Body of pancreas (tissue), 4 donors: ENCODE results near the gene CALML3. TPM values are rescaled to one million over a fixed set of nuclear protein-coding genes. Genes with fewer than 3 reads are reported as not detected.

Experiments
- ATAC-seq: fragments of 150-250 bp; one replicate; pipeline ENCODE4 v1.9.1; 2016
- DNase-seq, 4 donors: peaks; one replicate each; pipeline ENCODE4 v3.0.0-alpha.2; 2019
- H3K27ac ChIP-seq, 4 donors: fragments of 200-600 bp; sonication (generic); 1 replicate in 3 of 4; 2 replicates in 1 of 4; pipeline versions ENCODE4 v1.5.1 to v1.6.1; 2016 to 2019; ENCODE audit warnings: mild to moderate bottlenecking in 1 of 4, mixed read lengths in 1 of 4, moderate library complexity in 1 of 4
- H3K27me3 ChIP-seq, 2 donors: fragments of 200-600 bp; sonication (generic); one replicate each; pipeline ENCODE4 v1.6.0; 2016; ENCODE audit warnings: mild to moderate bottlenecking in 1 of 2
- H3K36me3 ChIP-seq, 2 donors: fragments of 200-600 bp; sonication (generic); replicated peaks in 1 of 2; 2 replicates each; pipeline ENCODE4 v1.5.1; 2016; ENCODE audit warnings: low read depth in 2 of 2; ENCODE audit not compliant: insufficient read depth in 1 of 2
- H3K4me1 ChIP-seq: fragments of 200-600 bp; sonication (generic); one replicate; pipeline ENCODE4 v1.6.0; 2016
- H3K4me3 ChIP-seq, 2 donors: fragments of 200-600 bp; sonication (generic); 1 replicate in 1 of 2; 2 replicates in 1 of 2; pipeline ENCODE4 v1.5.1; 2016 to 2019
- H3K9me3 ChIP-seq, 3 donors: fragments of 200-600 bp; sonication (generic); 1 replicate in 2 of 3; 2 replicates in 1 of 3; pipeline ENCODE4 v1.5.1; 2016
- POLR2A ChIP-seq, 3 donors: fragments of 450-650 bp; IDR thresholded peaks; one replicate each; pipeline ENCODE4 v1.6.1; 2016; ENCODE audit warnings: antibody characterized with exemption in 3 of 3, mild to moderate bottlenecking in 2 of 3
- WGBS, 2 donors: methylation state at CpG; one replicate each; pipeline ENCODE4 v1.1.5; 2017; 5-methylcytosine and 5-hydroxymethylcytosine counted together
- intact Hi-C: fragments of 100-400 bp; cut with DNase I; formaldehyde crosslinking; loops from one replicate; pipeline ENCODE4 v1.15.1; 2023
- total RNA-seq, 2 donors: library from RNA; depleted of rRNA; stranded (reverse); fragments of >200 nt; gene quantifications; one replicate each; pipeline ENCODE4 v1.1.0, GENCODE V29; 2016
- TF ChIP-seq, protein P1 (sequence below), 7 experiments: fragments of 450-650 bp in 4 of 7; fragments of 200-600 bp in 3 of 7; sonication (generic) in 3 of 7; IDR thresholded peaks; one replicate each; pipeline ENCODE4 v1.5.1; 2016 to 2019; ENCODE audit warnings: antibody characterized with exemption in 7 of 7

The CALML3 gene
- total RNA-seq, 2 donors from 2014 or later: not detected

DNA sequence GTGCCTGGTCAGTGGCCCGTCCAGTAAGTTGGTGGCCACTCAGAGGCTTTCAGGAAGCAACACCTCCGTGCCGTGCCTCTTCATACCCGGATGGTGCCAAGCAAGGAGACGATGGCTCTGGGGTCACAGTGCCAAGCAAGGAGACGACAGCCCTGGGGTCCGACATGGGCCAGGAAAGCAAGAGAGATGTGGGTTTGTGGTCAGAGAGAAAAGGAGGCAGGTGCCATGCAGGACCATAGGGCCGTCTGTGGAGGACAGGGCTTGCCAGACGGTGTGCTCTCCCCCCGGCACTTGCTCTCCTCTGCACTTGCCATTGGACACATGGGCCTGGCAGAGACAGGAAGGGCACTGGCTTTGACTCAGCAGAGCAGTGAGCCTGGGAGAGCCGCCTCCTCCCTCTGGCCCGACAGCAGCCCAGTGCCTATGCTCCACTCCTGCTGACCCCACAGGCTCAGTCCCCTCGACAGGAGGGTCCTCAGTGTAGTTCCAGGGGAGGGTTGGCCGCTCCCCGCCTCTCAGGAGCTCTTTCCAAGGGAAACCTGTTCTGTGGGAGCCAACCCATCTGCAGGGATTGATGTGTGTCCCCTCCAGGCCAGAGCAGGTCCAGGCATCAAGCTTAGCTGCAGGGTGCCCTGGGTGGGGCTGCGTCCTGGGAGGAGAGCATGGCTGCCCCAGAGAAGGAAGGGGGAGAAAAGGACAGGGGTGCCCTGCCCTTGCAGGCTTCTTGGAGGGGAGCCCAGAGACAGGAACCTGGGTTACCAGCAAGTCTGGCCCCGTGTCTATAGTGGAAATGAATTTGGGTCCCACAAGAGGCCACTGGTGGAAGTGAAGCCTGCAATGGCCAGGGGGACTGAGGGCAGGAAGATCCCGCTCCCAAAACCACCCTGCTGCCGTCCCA lies 17.8 kb upstream of the CALML3 start:
- no peaks in the 10 kb centered on the region for H3K9me3 ChIP-seq
- H3K4me3 ChIP-seq: no peak overlapping the region
- H3K27me3 ChIP-seq: no peaks in the 10 kb centered on the region
- ATAC-seq: no peak
- peaks cover 46% of the 10 kb centered on the region for H3K4me1 ChIP-seq
- TF ChIP-seq, protein P1, sequence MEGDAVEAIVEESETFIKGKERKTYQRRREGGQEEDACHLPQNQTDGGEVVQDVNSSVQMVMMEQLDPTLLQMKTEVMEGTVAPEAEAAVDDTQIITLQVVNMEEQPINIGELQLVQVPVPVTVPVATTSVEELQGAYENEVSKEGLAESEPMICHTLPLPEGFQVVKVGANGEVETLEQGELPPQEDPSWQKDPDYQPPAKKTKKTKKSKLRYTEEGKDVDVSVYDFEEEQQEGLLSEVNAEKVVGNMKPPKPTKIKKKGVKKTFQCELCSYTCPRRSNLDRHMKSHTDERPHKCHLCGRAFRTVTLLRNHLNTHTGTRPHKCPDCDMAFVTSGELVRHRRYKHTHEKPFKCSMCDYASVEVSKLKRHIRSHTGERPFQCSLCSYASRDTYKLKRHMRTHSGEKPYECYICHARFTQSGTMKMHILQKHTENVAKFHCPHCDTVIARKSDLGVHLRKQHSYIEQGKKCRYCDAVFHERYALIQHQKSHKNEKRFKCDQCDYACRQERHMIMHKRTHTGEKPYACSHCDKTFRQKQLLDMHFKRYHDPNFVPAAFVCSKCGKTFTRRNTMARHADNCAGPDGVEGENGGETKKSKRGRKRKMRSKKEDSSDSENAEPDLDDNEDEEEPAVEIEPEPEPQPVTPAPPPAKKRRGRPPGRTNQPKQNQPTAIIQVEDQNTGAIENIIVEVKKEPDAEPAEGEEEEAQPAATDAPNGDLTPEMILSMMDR (IDR thresholded peaks at IDR 0.05): no peak
- no peak for TF ChIP-seq POLR2A (IDR thresholded peaks at IDR 0.05)
- WGBS, 2 donors: 86 to 92% methylated on average over 10 to 18 of the region's 19 CpGs
- DNase-seq: no peak
- intact Hi-C loops: no loop called here
- peak overlapping the region in 1 of 4 donors; percentile 53 for H3K27ac ChIP-seq
- no peaks in the 10 kb centered on the region for H3K36me3 ChIP-seq

GRCh38 chr10:5507649-5508131 lies 17.1 kb upstream of the CALML3 start:
- Histone ChIP-seq H3K4me1 (peaks cover 39% of the 10 kb centered on the region), H3K9me3 (no peaks in the 10 kb centered on the region), H3K4me3 (no peak overlapping the region), H3K27ac (no peak overlapping the region), H3K27me3 (no peaks in the 10 kb centered on the region), H3K36me3 (no peaks in the 10 kb centered on the region)
- ATAC-seq (no peak), DNase-seq (no peak)
- TF ChIP-seq, protein P1 (IDR thresholded peaks at IDR 0.05): no peak
- no peak for TF ChIP-seq POLR2A (IDR thresholded peaks at IDR 0.05)
- WGBS, 2 donors: 90 to 93% methylated on average over 3 to 14 of the region's 14 CpGs
- intact Hi-C loops: no loop called here

DNA sequence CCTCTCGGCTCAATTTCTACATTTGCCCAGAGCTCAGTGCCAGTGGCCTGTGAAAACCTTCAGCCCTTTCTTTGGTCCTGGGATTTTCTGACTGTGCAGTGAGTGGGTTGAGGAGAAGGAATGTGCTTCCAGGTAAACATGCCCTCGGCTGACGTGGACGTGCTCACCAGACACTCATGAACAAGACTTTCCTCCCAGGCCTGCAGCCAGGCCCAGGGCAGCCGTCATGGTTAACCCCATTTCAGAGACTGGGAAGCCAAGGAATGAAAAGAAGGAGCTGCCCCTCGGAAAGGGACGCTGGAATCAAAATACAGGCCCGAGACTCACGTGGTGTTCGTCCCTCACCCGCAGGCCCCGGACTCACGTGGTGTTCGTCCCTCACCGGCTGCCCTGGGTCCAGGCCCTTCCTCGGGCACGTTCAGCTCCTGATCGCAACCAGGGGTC lies 16.6 kb upstream of the CALML3 start:
- no peak overlapping the region for H3K27ac ChIP-seq
- no peak for TF ChIP-seq POLR2A (IDR thresholded peaks at IDR 0.05)
- TF ChIP-seq, protein P1 (IDR thresholded peaks at IDR 0.05): no peak
- no peaks in the 10 kb centered on the region for H3K9me3 ChIP-seq
- no peaks in the 10 kb centered on the region for H3K27me3 ChIP-seq
- H3K4me3 ChIP-seq: no peak overlapping the region
- ATAC-seq: no peak
- WGBS, 2 donors: 95% methylated on average over 17 to 18 of the region's 18 CpGs
- peaks cover 34% of the 10 kb centered on the region for H3K4me1 ChIP-seq
- H3K36me3 ChIP-seq: no peaks in the 10 kb centered on the region
- no peak for DNase-seq
- intact Hi-C loops: no loop called here

DNA sequence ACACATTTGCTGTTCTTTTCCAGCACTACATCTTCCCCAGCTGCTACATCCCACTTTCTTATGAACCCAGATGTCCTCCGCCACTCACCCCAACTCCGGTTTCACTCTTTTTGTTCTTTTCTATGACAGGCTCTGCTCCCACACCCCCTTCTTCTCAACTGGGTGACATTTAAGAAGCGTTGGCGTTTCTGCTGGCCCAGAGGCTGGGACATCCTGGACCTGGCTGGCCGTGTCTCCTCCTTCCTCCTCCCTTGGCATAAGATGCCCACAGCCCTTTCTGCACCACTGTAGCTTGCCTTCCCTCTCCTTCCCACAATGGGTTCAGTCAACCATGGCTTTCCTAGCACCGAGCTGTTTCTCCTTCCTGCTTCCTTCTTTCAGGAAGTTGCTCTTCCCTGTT lies 16.0 kb upstream of the CALML3 start:
- DNase-seq (no peak), ATAC-seq (no peak)
- Histone ChIP-seq H3K27ac (no peak overlapping the region), H3K4me1 (peaks cover 28% of the 10 kb centered on the region), H3K27me3 (no peaks in the 10 kb centered on the region), H3K9me3 (no peaks in the 10 kb centered on the region), H3K36me3 (no peaks in the 10 kb centered on the region), H3K4me3 (no peak overlapping the region)
- 94 to 97% methylated on average over 6 of the region's 6 CpGs for WGBS, 2 donors
- intact Hi-C loops: no loop called here
- TF ChIP-seq, protein P1 (IDR thresholded peaks at IDR 0.05): no peak
- no peak for TF ChIP-seq POLR2A (IDR thresholded peaks at IDR 0.05)
